Activated CD4-positive, alpha-beta T cell treated with anti-CD3 and anti-CD28 coated beads, Interleukin-10, Interleukin-2, amounts not matched to agents 100 ng/mL and 50 ng/mL, durations not matched to agents 16 hours and 8 hours (primary cell): ENCODE measurements around the gene GIPC3.
A peak's percentile ranks its signal among the peaks of the same experiment; 100 is the strongest.
"Not testable (repeated sequence)": the region's sequence is repeated elsewhere in the genome, so short reads cannot be mapped to it uniquely, and the experiment has no call there.

Experiments
- DNase-seq: peaks from one replicate; pipeline ENCODE4 v3.0.0-alpha.2; 2020

GIPC3 gene

DNA sequence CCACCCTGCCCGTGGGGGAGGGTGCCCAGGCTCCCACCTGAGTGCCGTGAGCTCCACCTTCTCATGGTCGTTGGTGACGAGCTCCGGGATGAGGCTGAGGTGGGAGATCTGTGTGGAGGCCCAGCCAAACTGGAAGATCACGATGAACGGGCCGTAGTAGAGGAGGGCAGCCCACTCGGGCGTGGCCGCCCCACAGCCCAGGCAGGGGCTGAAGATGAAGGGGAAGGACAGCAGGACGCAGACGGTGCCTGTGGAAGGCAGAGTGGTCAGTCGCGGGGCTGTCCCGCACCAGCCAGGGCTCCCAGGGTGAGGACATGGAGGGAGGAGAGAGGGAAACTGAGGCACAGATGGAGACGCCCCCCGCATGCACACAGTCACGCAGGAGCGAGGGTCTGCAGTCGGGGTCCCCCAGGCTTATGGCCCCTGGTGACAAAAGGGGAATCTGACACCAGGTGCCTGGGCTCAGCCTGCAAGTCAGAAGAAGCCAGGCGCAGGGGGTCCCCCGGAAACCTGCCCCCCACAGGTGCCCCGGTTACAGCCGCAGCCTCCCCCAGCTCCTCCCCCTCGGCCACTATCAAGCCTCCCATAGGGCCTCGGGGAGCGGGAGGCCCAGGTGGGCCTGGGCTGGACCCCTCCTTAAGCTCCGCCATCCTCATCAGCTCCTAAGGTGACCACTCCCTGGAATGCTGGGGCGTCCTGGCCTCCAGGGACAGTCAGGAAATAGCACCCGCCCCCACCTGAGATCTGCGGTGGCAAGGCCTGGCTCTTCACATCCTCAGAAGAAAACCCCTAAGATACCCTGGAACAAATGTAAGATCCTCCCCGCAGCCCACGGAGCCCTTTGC is 34.1 kb upstream of the GIPC3 start:
- DNase-seq, result no peak

- DNase-seq, result no peak
These were observed 33.5 kb upstream of the GIPC3 start for GRCh38 chr19:3551792-3552095.

GRCh38 chr19:3554254-3555083 is 30.8 kb upstream of the GIPC3 start:
- DNase-seq, result peak; percentile 51

DNA sequence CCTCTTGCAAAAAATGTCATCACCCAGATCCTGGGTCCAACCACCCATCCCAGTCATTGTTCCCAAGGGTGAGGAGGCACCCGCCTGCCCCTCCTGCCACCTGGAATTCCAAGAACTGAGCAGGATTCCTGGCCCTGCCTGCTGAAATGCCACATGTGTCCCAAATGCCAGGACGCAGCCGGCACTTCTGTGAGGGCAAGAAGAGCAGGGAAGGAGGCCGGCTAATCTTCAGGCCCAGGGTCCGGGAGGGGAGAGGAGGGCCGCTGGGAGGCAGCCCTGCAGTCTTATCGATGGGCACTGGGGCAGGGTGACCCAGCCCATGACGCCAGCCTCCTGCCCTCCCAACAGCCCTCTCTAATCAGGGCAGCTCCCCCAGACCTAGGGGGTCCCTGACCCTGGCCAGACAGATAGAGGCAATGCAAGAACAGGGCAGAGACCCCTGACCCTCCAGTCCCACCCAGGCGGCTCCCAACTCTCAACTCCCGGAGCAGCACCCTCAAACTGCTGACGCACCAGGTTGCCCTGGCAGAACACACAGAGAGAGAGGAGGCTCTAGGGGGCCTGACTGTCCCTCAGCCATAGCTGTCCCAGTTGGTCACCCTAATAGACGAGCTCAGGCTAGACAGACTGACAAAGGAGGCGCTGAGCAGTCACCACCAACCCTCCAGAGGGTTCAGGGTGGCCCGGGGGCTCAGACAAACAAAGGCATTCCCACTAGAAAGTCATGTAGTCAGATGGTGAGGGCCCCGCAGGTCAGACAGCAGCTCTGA is 29.4 kb upstream of the GIPC3 start:
- DNase-seq, result no peak

DNA sequence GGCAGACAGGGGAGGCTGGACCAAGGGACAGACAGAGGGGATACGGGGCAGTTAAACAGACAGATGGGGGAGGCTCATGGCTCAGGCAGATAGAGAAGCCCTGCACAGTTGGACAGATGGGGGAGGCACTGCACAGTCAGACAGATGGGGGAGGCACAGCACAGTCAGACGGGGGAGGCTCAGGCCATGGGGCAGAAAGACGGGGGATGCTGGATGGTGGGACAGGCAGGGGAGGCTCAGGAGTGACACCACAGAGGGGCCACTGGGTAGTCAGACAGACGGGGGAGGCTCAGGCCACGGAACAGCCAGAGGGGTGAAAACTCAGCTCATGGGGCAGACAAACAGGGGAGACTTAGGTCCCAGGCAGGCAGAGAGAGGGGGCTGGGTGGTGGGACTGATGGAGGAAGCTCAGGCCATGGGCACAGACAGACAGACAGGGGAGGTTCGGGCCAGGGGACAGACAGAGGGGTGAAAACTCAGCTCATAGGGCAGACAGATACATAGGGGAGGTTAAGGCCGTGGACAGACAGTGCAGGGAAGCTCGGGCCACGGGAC is 28.8 kb upstream of the GIPC3 start:
- DNase-seq, result no peak

GRCh38 chr19:3556978-3557460 is 28.3 kb upstream of the GIPC3 start:
- DNase-seq, result peak; percentile 54

DNA sequence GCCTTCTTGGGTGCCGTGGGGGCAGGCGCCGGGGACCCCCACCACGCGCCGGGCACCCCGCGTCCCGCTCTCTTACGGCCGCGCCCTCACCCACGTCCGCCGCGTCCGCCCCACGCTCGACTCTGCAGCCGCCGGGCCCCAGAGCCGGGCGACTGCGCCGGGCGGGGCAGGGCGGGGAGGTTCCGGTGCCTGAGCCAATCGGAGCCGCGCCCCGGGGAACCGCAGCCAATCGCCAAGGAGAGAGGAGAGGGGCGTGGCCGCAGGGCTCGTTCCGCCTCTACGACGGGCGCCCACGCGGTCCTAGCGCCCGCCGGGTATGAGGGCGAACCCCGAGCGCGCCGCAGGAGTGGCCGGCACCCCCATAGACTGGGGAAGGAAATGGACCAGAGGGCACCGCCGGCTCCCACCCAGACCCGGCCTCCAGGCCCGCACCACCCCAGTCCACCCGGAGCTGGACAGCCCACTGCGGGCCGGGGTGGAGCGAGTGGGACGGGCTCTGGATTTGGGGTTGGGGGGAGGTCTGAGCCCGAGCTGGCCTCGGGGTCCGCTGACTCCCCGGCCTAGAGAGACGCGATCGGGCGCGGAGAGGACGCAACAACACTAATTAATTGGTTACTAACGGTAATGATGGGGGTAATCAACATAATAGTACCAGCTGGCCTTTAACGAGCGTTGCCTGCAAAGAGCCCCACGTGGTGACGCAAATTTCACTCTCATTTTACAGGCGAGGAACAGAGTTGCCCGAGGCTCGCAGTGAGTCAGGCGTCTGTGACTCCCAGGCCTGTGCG is 27.6 kb upstream of the GIPC3 start, which contains the start of gene MFSD12:
MFSD12 (minus strand) TSS at position 126 of the 788 bp plus-strand sequence. CDS start 183 bp downstream, outside the sequence.
- DNase-seq, result peak; percentile 96

DNA sequence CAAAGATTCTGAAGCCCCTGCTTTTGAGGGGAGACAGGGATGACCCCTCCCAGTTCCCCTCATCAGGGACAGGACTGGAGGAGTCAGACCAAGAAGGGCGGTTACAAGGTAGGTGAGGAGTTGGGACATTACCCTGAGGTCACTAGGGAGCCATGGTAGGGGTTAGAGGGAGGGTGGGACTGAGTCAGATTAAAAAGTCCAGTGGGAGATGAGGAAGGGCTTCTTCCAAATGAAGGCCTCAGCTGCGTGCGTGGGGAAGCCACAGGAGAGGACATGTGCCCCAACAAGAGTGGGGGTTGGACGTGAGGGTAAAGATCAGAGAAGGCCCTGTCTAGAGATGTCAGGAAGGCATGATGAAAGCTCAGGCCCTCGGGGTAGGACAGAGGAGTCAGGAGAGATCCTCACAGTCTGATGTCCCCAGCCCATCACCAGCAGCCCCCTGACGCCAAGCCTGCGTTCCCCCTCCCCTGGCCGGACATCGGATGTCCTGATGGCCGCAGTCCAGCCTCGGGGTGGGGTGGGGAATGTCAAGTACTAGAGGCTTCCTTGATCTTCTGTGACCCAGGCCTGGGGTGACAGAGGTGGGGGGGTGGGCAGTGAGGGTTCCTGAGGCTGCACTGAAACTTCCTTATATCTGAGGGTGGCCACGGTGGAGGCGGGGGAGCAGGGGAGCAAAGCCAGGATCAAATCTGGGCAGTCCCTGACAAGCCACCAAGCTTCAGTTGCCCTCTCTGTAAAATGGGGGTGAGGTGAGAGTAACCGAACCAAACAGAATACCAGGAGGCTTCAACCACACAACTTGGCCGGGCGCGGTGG is 21.4 kb upstream of the GIPC3 start:
- no peak for DNase-seq

DNA sequence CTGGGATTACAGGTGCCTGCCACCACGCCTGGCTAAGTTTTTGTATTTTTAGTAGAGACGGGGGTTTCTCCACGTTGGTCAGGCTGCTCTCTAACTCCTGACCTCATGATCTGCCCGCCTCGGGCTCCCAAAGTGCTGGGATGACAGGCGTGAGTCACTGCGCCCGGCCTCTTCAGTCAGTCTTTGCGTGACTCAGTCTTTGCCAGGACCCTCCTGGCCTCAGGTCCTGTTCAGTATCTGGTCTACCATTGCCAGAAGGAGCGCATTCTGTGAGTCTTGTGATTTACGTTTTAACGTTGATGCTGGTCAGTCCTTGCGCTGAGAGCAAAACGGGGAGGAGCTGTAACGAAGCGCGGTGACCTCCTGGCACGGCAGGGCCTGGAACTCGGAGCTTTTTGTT is 20.1 kb upstream of the GIPC3 start:
- DNase-seq, result no peak

DNA sequence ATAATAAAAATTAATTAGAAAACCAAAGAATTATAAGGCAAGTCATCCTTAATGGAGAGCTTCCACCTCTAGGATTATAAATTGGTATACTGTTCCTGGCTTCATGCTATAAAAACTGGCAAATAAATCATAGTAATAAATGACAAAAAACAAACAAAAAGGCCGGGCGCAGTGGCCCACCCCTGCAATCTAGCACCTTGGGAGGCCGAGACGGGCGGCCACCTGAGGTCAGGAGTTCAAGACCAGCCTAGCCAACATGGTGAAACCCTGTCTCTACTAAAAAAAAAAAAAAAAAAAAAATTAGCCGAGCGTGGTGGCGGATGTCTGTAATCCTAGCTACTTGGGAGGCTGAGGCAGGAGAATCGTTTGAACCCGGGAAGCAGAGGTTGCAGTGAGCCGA is 15.2 kb upstream of the GIPC3 start:
- DNase-seq, result not testable (repeated sequence)

- no peak for DNase-seq
These were observed 14.7 kb upstream of the GIPC3 start for GRCh38 chr19:3570606-3571011.

DNA sequence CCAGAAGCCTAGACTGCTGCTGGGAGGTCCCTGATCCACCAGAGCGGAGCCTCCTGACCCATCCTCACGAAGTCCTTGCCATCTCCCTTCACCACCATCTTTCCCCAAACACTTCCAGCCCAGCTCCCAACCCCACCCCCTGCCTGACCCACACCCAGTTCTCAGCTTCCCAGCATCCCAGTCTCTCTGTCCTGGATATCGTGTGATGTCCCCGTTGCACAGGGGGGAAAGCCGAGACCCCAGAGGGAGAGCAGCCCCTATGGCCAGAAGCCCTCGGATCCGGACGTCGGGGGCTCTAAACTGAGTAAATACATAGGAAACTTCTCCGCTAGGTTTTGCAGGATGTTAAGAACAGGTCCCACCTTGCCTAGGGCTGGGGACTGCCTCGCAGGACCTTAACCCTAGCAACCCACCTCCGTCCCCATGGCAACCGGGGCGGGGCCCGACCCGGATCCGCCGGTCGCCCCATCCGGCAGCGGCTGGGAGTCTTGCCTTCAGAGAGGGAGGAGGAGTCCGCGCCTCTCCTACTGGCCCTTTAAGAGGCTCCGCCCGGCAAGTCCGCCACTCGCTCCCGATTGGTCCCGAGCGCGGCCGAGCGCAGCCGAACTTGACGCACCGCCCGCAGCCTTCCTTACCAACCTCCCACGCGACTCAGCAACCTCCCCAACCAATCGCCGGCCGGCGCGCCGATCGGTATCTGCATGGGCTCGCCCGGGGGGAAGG is 13.0 kb upstream of the GIPC3 start:
- DNase-seq, result peak; percentile 100

- DNase-seq, result no peak
These were observed 12.5 kb upstream of the GIPC3 start, which contains the start of gene HMG20B for GRCh38 chr19:3572855-3573161. HMG20B (plus strand) TSS chr19:3572944; CDS start chr19:3573310, 366 bp downstream.

- DNase-seq, result peak; percentile 26
These were observed 12.0 kb upstream of the GIPC3 start for GRCh38 chr19:3573162-3573857.

- peak; percentile 97 for DNase-seq
These were observed 11.2 kb upstream of the GIPC3 start for GRCh38 chr19:3573858-3574637.

DNA sequence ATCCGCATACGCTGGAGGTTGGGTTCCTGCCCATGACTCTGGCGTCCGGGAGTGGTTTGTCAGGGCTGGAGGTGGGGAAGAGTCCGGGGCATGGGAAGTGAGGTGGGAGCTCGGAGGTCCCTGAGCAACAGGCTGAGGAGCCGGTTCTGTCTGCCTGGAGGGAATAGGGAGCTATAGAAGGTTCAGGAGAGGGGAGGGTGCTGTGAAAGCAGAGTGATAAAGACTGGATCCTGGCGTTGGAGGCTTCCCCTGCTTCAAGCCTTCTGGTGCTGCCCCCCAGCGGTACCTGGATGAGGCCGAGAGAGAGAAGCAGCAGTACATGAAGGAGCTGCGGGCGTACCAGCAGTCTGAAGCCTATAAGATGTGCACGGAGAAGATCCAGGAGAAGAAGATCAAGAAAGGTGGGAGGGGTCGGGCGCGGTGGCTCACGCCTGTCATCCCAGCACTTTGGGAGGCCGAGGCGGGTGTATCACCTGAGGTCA is 10.0 kb upstream of the GIPC3 start:
- DNase-seq, result no peak

DNA sequence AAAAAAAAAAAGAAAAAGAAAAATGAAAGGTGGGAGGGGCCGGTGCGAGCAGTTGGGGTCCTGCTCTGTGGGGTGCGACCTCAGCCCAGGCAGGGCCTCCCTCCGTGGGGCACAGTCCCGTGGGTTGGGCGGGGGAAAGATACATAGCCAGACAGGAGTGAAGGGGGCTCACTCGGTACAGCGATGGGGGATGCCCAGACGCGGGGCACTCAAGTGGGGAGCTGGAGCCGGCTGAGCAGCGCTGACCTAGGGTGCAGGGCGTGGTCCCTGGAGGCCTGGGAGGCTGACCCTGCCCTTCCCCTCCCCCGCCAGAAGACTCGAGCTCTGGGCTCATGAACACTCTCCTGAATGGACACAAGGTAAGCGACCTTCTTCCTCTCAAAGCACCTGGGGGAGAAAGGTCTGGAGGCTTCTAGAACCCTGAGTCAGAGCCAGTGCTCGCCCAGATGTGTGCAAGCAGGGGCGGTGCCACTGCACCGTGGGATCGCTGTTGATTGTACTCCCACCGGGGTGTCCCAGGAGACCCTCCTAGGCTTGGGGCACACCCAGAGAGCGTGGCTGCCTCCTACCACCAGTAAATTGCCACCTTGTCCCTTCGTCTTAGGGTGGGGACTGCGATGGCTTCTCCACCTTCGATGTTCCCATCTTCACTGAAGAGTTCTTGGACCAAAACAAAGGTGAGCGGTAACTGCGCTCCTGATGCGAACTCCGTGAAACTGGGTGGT is 9.2 kb upstream of the GIPC3 start:
- no peak for DNase-seq
